ENCODE results near the gene DNAH9.

The DNAH9 gene

GRCh38 chr17:11598274-11599221, at the start of gene DNAH9:
Gene DNAH9 (plus strand): TSS chr17:11598470. CDS start chr17:11598499, 29 bp downstream.
- peak within 1 kb of the TSS; percentile 68 for H3K4me3 ChIP-seq (ENCODE audit: low read depth, low read length)

- no peak overlapping the region for H3K4me3 ChIP-seq (ENCODE audit: low read depth, low read length)
Observed at GRCh38 chr17:11550431-11550830, 47.8 kb upstream of the DNAH9 start.

- no peak overlapping the region for H3K4me3 ChIP-seq (ENCODE audit: low read depth, low read length)
Observed at GRCh38 chr17:11551442-11551841, 46.8 kb upstream of the DNAH9 start.

- no peak overlapping the region for H3K4me3 ChIP-seq (ENCODE audit: low read depth, low read length)
Observed at GRCh38 chr17:11553135-11553534, 45.1 kb upstream of the DNAH9 start.

GRCh38 chr17:11554042-11554441, 44.2 kb upstream of the DNAH9 start:
- H3K4me3 ChIP-seq (ENCODE audit: low read depth, low read length), result no peak overlapping the region

GRCh38 chr17:11554542-11554941, 43.7 kb upstream of the DNAH9 start:
- H3K4me3 ChIP-seq (ENCODE audit: low read depth, low read length), result no peak overlapping the region

GRCh38 chr17:11555530-11555929, 42.7 kb upstream of the DNAH9 start:
- H3K4me3 ChIP-seq (ENCODE audit: low read depth, low read length), result no peak overlapping the region

- H3K4me3 ChIP-seq (ENCODE audit: low read depth, low read length), result no peak overlapping the region
Observed at GRCh38 chr17:11557727-11558452, 40.4 kb upstream of the DNAH9 start.

- H3K4me3 ChIP-seq (ENCODE audit: low read depth, low read length), result no peak overlapping the region
Observed at GRCh38 chr17:11558681-11559234, 39.5 kb upstream of the DNAH9 start.

- H3K4me3 ChIP-seq (ENCODE audit: low read depth, low read length), result no peak overlapping the region
Observed at GRCh38 chr17:11559601-11560000, 38.7 kb upstream of the DNAH9 start.

GRCh38 chr17:11561281-11561680, 37.0 kb upstream of the DNAH9 start:
- H3K4me3 ChIP-seq (ENCODE audit: low read depth, low read length), result no peak overlapping the region

GRCh38 chr17:11561702-11562101, 36.6 kb upstream of the DNAH9 start:
- H3K4me3 ChIP-seq (ENCODE audit: low read depth, low read length), result no peak overlapping the region

GRCh38 chr17:11564589-11565380, 33.5 kb upstream of the DNAH9 start:
- H3K4me3 ChIP-seq (ENCODE audit: low read depth, low read length), result no peak overlapping the region

GRCh38 chr17:11565591-11565990, 32.7 kb upstream of the DNAH9 start:
- H3K4me3 ChIP-seq (ENCODE audit: low read depth, low read length), result no peak overlapping the region

- H3K4me3 ChIP-seq (ENCODE audit: low read depth, low read length), result no peak overlapping the region
Observed at GRCh38 chr17:11578998-11579397, 19.3 kb upstream of the DNAH9 start.

GRCh38 chr17:11580677-11581076, 17.6 kb upstream of the DNAH9 start:
- H3K4me3 ChIP-seq (ENCODE audit: low read depth, low read length), result no peak overlapping the region

- no peak overlapping the region for H3K4me3 ChIP-seq (ENCODE audit: low read depth, low read length)
Observed at GRCh38 chr17:11582217-11582616, 16.1 kb upstream of the DNAH9 start.

- H3K4me3 ChIP-seq (ENCODE audit: low read depth, low read length), result no peak overlapping the region
Observed at GRCh38 chr17:11583306-11583992, 14.8 kb upstream of the DNAH9 start.

GRCh38 chr17:11589716-11590115, 8.6 kb upstream of the DNAH9 start:
- no peak overlapping the region for H3K4me3 ChIP-seq (ENCODE audit: low read depth, low read length)

- no peak overlapping the region for H3K4me3 ChIP-seq (ENCODE audit: low read depth, low read length)
Observed at GRCh38 chr17:11601661-11602060, 3.4 kb downstream of the DNAH9 start.
